ENCODE data around the gene PHF12. TPM values are rescaled to one million over a fixed set of nuclear protein-coding genes. Genes with fewer than 3 reads are reported as not detected.

Gene PHF12
- total and polyA plus RNA-seq, 10 donors: 16.2 to 118 (median 76.1) TPM

GRCh38 chr17:28863953-28864352, 87.4 kb downstream of the PHF12 start:
- peaks cover 0 to 15% (median 4%) of the 10 kb centered on the region in 6 donors for H3K4me1 ChIP-seq
- TF ChIP-seq CTCF (IDR thresholded peaks at IDR 0.05 in 8 of 11, conservative IDR thresholded peaks at IDR 0.05 in 3 of 11) (no peak), POLR2AphosphoS5 (IDR thresholded peaks at IDR 0.05) (no peak), POLR2A (IDR thresholded peaks at IDR 0.05) (no peak)
- H3K9me3 ChIP-seq: no peaks in the 10 kb centered on the region
- H3K27me3 ChIP-seq (replicated peaks in 1 of 7): no peaks in the 10 kb centered on the region
- H3K36me3 ChIP-seq: peaks cover 0 to 31% (median 23%) of the 10 kb centered on the region in 6 donors
- no peak for DNase-seq
- intact Hi-C loops (cut with DNase I; ENCODE audit: low total_unique reads): no loop called here
- no peak overlapping the region for H3K27ac ChIP-seq
- no peak overlapping the region for H3K4me3 ChIP-seq
- WGBS, 5 donors: 88 to 100% (median 96%) methylated on average over 1 of the region's 1 CpG

- peaks cover 0 to 45% (median 36%) of the 10 kb centered on the region in 6 donors for H3K36me3 ChIP-seq
- TF ChIP-seq CTCF (IDR thresholded peaks at IDR 0.05 in 8 of 11, conservative IDR thresholded peaks at IDR 0.05 in 3 of 11) (no peak), POLR2A (IDR thresholded peaks at IDR 0.05) (no peak), POLR2AphosphoS5 (IDR thresholded peaks at IDR 0.05) (no peak)
- H3K4me1 ChIP-seq: peaks cover 0 to 15% (median 4%) of the 10 kb centered on the region in 6 donors
- no peak overlapping the region for H3K4me3 ChIP-seq
- intact Hi-C loops (cut with DNase I; ENCODE audit: low total_unique reads): no loop called here
- no peaks in the 10 kb centered on the region for H3K27me3 ChIP-seq (replicated peaks in 1 of 7)
- no peak overlapping the region for H3K27ac ChIP-seq
- H3K9me3 ChIP-seq: no peaks in the 10 kb centered on the region
- DNase-seq: no peak
- WGBS, 5 donors: 87 to 98% (median 92%) methylated on average over 3 of the region's 3 CpGs
These were observed 88.8 kb downstream of the PHF12 start for GRCh38 chr17:28862561-28862960.

GRCh38 chr17:28861393-28862203, 89.7 kb downstream of the PHF12 start:
- WGBS, 5 donors: 75 to 85% (median 78%) methylated on average over 8 of the region's 8 CpGs
- TF ChIP-seq POLR2A (IDR thresholded peaks at IDR 0.05): no peak
- TF ChIP-seq POLR2AphosphoS5 (IDR thresholded peaks at IDR 0.05): no peak
- TF ChIP-seq CTCF (IDR thresholded peaks at IDR 0.05 in 8 of 11, conservative IDR thresholded peaks at IDR 0.05 in 3 of 11): no peak
- intact Hi-C loops (cut with DNase I; ENCODE audit: low total_unique reads): no loop called here

GRCh38 chr17:28860363-28860808, 90.9 kb downstream of the PHF12 start:
- H3K9me3 ChIP-seq: no peaks in the 10 kb centered on the region
- no peak overlapping the region for H3K4me3 ChIP-seq
- peak overlapping the region in 1 of 8 donors; percentile 7 for H3K27ac ChIP-seq
- H3K27me3 ChIP-seq (replicated peaks in 1 of 7): no peaks in the 10 kb centered on the region
- intact Hi-C loops (cut with DNase I; ENCODE audit: low total_unique reads): no loop called here
- no peak for DNase-seq
- peaks cover 6 to 13% (median 8%) of the 10 kb centered on the region in 6 donors for H3K4me1 ChIP-seq
- WGBS, 5 donors: 94 to 100% (median 97%) methylated on average over 1 to 4 of the region's 4 CpGs
- TF ChIP-seq CTCF (IDR thresholded peaks at IDR 0.05 in 8 of 11, conservative IDR thresholded peaks at IDR 0.05 in 3 of 11) (no peak), POLR2AphosphoS5 (IDR thresholded peaks at IDR 0.05) (no peak), POLR2A (IDR thresholded peaks at IDR 0.05) (no peak)
- peaks cover 0 to 61% (median 48%) of the 10 kb centered on the region in 6 donors for H3K36me3 ChIP-seq

More at GRCh38 chr17:28861393-28862203, 89.7 kb downstream of the PHF12 start:
- H3K4me1 ChIP-seq: peaks cover 0 to 14% (median 4%) of the 10 kb centered on the region in 6 donors
- H3K27me3 ChIP-seq (replicated peaks in 1 of 7): no peaks in the 10 kb centered on the region
- DNase-seq: no peak
- H3K9me3 ChIP-seq: no peaks in the 10 kb centered on the region
- H3K36me3 ChIP-seq: peaks cover 0 to 55% (median 46%) of the 10 kb centered on the region in 6 donors
- no peak overlapping the region for H3K4me3 ChIP-seq
- no peak overlapping the region for H3K27ac ChIP-seq
